ENCODE measurements around the gene TUT4. TPM values are rescaled to one million over a fixed set of nuclear protein-coding genes. Genes with fewer than 3 reads are reported as not detected.

The TUT4 gene
- total and polyA plus RNA-seq, 8 donors, result 37.5 to 138 (median 116) TPM

DNA sequence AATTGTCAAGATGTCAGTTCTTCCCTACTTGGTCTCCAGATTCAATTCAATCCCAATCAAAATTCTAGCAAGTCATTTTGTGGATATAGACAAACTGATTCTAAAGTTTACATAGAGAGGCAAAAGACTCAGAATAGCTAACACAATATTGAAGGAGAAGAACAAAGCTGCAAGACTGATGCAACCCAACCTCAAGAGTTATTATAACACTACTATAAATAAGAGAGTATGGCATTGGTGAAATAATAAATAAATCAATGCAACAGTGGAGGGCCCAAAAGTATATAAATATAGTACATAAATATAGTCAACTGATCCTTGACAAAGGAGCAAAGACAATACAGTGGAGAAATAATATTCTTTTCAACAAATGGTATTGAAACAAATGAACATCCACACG lies 98.8 kb downstream of the TUT4 start:
- no peak overlapping the region for H3K27ac ChIP-seq
- no peak overlapping the region for H3K4me3 ChIP-seq
- H3K27me3 ChIP-seq, result no peaks in the 10 kb centered on the region
- H3K4me1 ChIP-seq, result no peaks in the 10 kb centered on the region
- no peak for ATAC-seq
- TF ChIP-seq, protein P1, sequence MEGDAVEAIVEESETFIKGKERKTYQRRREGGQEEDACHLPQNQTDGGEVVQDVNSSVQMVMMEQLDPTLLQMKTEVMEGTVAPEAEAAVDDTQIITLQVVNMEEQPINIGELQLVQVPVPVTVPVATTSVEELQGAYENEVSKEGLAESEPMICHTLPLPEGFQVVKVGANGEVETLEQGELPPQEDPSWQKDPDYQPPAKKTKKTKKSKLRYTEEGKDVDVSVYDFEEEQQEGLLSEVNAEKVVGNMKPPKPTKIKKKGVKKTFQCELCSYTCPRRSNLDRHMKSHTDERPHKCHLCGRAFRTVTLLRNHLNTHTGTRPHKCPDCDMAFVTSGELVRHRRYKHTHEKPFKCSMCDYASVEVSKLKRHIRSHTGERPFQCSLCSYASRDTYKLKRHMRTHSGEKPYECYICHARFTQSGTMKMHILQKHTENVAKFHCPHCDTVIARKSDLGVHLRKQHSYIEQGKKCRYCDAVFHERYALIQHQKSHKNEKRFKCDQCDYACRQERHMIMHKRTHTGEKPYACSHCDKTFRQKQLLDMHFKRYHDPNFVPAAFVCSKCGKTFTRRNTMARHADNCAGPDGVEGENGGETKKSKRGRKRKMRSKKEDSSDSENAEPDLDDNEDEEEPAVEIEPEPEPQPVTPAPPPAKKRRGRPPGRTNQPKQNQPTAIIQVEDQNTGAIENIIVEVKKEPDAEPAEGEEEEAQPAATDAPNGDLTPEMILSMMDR (IDR thresholded peaks at IDR 0.05), result no peak
- H3K9me3 ChIP-seq, result no peaks in the 10 kb centered on the region
- intact Hi-C loops (cut with DNase I), result no loop called here
- DNase-seq, result no peak
- H3K36me3 ChIP-seq, result peaks cover 0 to 14% of the 10 kb centered on the region in 2 donors

DNA sequence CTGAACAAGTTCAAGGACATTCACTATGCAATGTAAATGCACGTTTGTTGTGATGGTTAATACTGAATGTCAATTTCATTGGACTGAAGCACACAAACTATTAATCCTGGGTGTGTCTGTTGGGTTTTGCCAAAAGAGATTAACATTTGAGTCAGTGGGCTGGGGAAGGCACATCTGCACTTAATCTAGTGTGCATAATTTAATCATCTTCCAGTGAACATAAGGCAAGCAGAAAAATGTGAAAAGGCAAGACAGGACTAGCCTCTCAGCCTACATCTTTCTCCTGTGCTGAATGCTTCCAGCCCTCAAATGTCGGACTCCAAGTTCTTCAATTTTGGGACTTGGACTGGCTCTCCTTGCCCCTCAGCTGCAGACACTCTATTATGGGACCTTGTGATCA lies 108.4 kb downstream of the TUT4 start:
- DNase-seq, result no peak
- Histone ChIP-seq H3K27me3 (no peaks in the 10 kb centered on the region), H3K4me1 (no peaks in the 10 kb centered on the region), H3K27ac (no peak overlapping the region), H3K4me3 (no peak overlapping the region), H3K9me3 (no peaks in the 10 kb centered on the region), H3K36me3 (peaks cover 0 to 52% of the 10 kb centered on the region in 2 donors)
- ATAC-seq, result no peak
- TF ChIP-seq, protein P1 (IDR thresholded peaks at IDR 0.05), result no peak
- intact Hi-C loops (cut with DNase I), result no loop called here

DNA sequence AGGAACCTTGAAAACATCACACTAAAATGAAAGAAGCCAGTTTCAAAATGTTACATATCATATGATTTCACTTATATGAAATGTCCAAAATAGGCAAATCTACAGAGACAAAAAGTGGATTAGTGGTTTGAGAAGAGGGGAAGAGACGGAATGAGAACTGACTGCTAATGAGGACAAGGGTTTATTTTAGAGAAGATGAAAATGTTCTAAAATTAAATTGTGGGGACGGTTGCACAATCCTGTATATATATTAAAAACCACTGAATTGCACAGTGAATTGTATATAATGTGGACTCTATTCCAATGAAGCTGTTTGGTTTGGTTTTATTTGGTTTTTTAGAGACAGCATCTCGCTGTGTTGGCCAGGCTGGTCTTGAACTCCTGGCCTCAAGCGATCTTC lies 112.9 kb downstream of the TUT4 start:
- ATAC-seq, result no peak
- H3K9me3 ChIP-seq, result no peaks in the 10 kb centered on the region
- H3K36me3 ChIP-seq, result peaks cover 0 to 63% of the 10 kb centered on the region in 2 donors
- H3K27ac ChIP-seq, result no peak overlapping the region
- H3K4me1 ChIP-seq, result no peaks in the 10 kb centered on the region
- H3K4me3 ChIP-seq, result no peak overlapping the region
- TF ChIP-seq, protein P1 (IDR thresholded peaks at IDR 0.05), result no peak
- no peak for DNase-seq
- intact Hi-C loops (cut with DNase I), result no loop called here
- H3K27me3 ChIP-seq, result no peaks in the 10 kb centered on the region

DNA sequence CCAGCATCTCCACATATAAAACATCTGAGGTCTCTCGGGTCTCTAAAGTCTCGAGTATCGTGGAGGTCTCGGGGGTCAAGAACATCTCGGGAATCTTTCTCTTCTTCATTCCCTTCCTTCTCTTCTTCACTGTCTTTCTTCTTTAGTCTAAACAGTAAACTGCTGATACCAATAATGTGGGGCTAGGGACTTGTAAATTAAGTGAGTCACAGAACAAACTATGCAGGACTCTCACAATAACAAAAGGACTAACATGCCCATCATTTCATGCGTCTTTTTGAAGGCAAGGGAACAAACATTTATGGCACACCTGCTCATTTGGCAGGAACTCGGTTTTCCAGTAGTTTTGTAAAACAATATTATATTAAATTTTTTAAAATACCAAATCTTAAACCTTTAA lies 116.1 kb downstream of the TUT4 start:
- Histone ChIP-seq H3K27ac (no peak overlapping the region), H3K4me3 (no peak overlapping the region), H3K9me3 (no peaks in the 10 kb centered on the region), H3K36me3 (peaks cover 0 to 74% of the 10 kb centered on the region in 2 donors), H3K4me1 (no peaks in the 10 kb centered on the region), H3K27me3 (no peaks in the 10 kb centered on the region)
- DNase-seq (no peak), ATAC-seq (no peak)
- intact Hi-C loops (cut with DNase I), result no loop called here
- TF ChIP-seq, protein P1 (IDR thresholded peaks at IDR 0.05), result no peak

DNA sequence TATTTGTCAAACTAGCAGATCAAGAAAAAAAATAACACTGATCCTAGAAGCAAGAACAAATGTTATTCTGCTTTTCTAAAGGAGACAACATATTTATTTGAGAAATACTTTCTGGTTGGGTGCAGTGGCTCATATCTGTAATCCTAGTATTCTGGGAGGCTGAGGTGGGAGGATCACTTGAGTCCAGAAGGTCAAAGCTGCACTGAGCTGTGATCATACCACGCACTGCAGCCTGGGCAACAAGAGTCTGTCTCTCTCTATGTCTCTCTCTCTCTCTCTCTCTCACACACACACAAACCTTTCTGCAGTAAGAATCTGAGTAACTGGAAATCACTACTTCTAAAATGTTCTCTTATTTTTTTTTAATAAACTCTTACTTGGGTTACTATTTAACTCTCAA lies 117.2 kb downstream of the TUT4 start:
- no peak for DNase-seq
- no peak for ATAC-seq
- H3K36me3 ChIP-seq, result peaks cover 0 to 70% of the 10 kb centered on the region in 2 donors

More for the DNA sequence above, 117.2 kb downstream of the TUT4 start:
- Histone ChIP-seq H3K27ac (no peak overlapping the region), H3K4me3 (no peak overlapping the region), H3K27me3 (no peaks in the 10 kb centered on the region), H3K4me1 (no peaks in the 10 kb centered on the region), H3K9me3 (no peaks in the 10 kb centered on the region)
- intact Hi-C loops (cut with DNase I), result no loop called here
- TF ChIP-seq, protein P1 (IDR thresholded peaks at IDR 0.05), result no peak

All from left lung (tissue), 10 donors.